Upper lobe of right lung (tissue), 1 donor: ENCODE data around the gene GRIN3B. TPM values are rescaled to one million over a fixed set of nuclear protein-coding genes. Genes with fewer than 3 reads are reported as not detected.

Source experiments
- ATAC-seq: fragments of 200-7000 bp; cut with Tn5 transposase; one replicate; pipeline ENCODE4 v1.9.1; 2020; ENCODE audit warnings: mild to moderate bottlenecking, moderate library complexity
- DNase-seq: peaks from one replicate; pipeline ENCODE4 v3.0.0-alpha.2; 2020
- H3K27ac ChIP-seq: fragments of 200-600 bp; one replicate; pipeline ENCODE4 v1.8.0; 2022
- H3K27me3 ChIP-seq: fragments of 200-600 bp; one replicate; pipeline ENCODE4 v1.8.0; 2022; ENCODE audit warnings: mild to moderate bottlenecking
- H3K36me3 ChIP-seq: fragments of 200-600 bp; one replicate; pipeline ENCODE4 v1.8.0; 2022
- H3K4me1 ChIP-seq: fragments of 200-600 bp; one replicate; pipeline ENCODE4 v1.8.0; 2022
- H3K4me3 ChIP-seq: fragments of 200-600 bp; one replicate; pipeline ENCODE4 v1.8.0; 2022; ENCODE audit warnings: mild to moderate bottlenecking
- H3K9me3 ChIP-seq: fragments of 200-600 bp; one replicate; pipeline ENCODE4 v1.8.0; 2022
- CTCF ChIP-seq: fragments of 200-600 bp; IDR thresholded peaks from one replicate; pipeline ENCODE4 v1.8.0; 2022; ENCODE audit warnings: antibody characterized with exemption
- intact Hi-C: fragments of 100-400 bp; cut with DNase I; formaldehyde crosslinking; loops from one replicate; pipeline ENCODE4 v1.11.0; 2022
- total RNA-seq: library from RNA; stranded (reverse); fragmentation: NEBNext Ultra II Directional; extraction: Animal tissue kit (Norgen Biotek cat#: 25700); gene quantifications from one replicate; pipeline ENCODE4 v1.2.1, GENCODE V29; 2021
- donor health status: DM: no; HTN: yes; CAD: no; lungs with severe emphysema.

Gene GRIN3B
- total RNA-seq, 1 donor from 2014 or later: not detected

- H3K36me3 ChIP-seq: peaks cover 21% of the 10 kb centered on the region
- no peaks in the 10 kb centered on the region for H3K9me3 ChIP-seq
- DNase-seq (no peak), ATAC-seq (no peak)
- no peak overlapping the region for H3K4me3 ChIP-seq
- no peak for TF ChIP-seq CTCF
- peak overlapping the region; percentile 55 for H3K27ac ChIP-seq
- intact Hi-C loops: no loop called here
- no peaks in the 10 kb centered on the region for H3K27me3 ChIP-seq
- peaks cover 48% of the 10 kb centered on the region for H3K4me1 ChIP-seq
These were observed 17.1 kb downstream of the GRIN3B start for GRCh38 chr19:1017115-1017905.

- ATAC-seq: no peak
- Histone ChIP-seq H3K27ac (peak overlapping the region; percentile 55), H3K9me3 (no peaks in the 10 kb centered on the region), H3K4me3 (no peak overlapping the region), H3K36me3 (peaks cover 15% of the 10 kb centered on the region), H3K27me3 (no peaks in the 10 kb centered on the region), H3K4me1 (peaks cover 52% of the 10 kb centered on the region)
- intact Hi-C loops: no loop called here
- no peak for TF ChIP-seq CTCF
- DNase-seq: no peak
These were observed 17.7 kb downstream of the GRIN3B start for GRCh38 chr19:1017906-1018305.

- Histone ChIP-seq H3K9me3 (no peaks in the 10 kb centered on the region), H3K27ac (no peak overlapping the region), H3K36me3 (peaks cover 10% of the 10 kb centered on the region), H3K4me3 (no peak overlapping the region), H3K27me3 (no peaks in the 10 kb centered on the region), H3K4me1 (peaks cover 56% of the 10 kb centered on the region)
- intact Hi-C loops: no loop called here
- no peak for TF ChIP-seq CTCF
- DNase-seq: no peak
- ATAC-seq: no peak
These were observed 18.2 kb downstream of the GRIN3B start for GRCh38 chr19:1018393-1018792.

- ATAC-seq (no peak), DNase-seq (no peak)
- intact Hi-C loops: no loop called here
- no peaks in the 10 kb centered on the region for H3K27me3 ChIP-seq
- no peak for TF ChIP-seq CTCF
- H3K36me3 ChIP-seq: peaks cover 3% of the 10 kb centered on the region
- H3K4me1 ChIP-seq: peaks cover 56% of the 10 kb centered on the region
- H3K4me3 ChIP-seq: peak overlapping the region; percentile 79
- H3K27ac ChIP-seq: no peak overlapping the region
- no peaks in the 10 kb centered on the region for H3K9me3 ChIP-seq
These were observed 18.9 kb downstream of the GRIN3B start for GRCh38 chr19:1018932-1019615.

- no peaks in the 10 kb centered on the region for H3K36me3 ChIP-seq
- no peak overlapping the region for H3K27ac ChIP-seq
- no peak for ATAC-seq
- H3K4me1 ChIP-seq: peaks cover 56% of the 10 kb centered on the region
- intact Hi-C loops: no loop called here
- no peak for TF ChIP-seq CTCF
- H3K4me3 ChIP-seq: peak overlapping the region; percentile 79
- no peaks in the 10 kb centered on the region for H3K27me3 ChIP-seq
- H3K9me3 ChIP-seq: no peaks in the 10 kb centered on the region
- DNase-seq: no peak
These were observed 19.4 kb downstream of the GRIN3B start for GRCh38 chr19:1019616-1019961.
